ENCODE measurements around the gene NUPR1.

GRCh38 chr16:28573738-28574718 is 35.3 kb upstream of the NUPR1 start:
- TF ChIP-seq POLR2A (IDR thresholded peaks at IDR 0.05) (no peak), EP300 (IDR thresholded peaks at IDR 0.05) (no peak), CTCF (IDR thresholded peaks at IDR 0.05) (no peak)

Measured in gastroesophageal sphincter (tissue), 3 donors.